PC-9 (cell line): ENCODE results near the gene CNOT10. TPM values are rescaled to one million over a fixed set of nuclear protein-coding genes. Genes with fewer than 3 reads are reported as not detected.

Source experiments
- BruUV-seq: library from RNA; stranded (reverse); fragments of 400-500 nt; replicated peaks from 2 replicates; lab custom pipeline; 2021; lab: Mats Ljungman, UMichigan
- CTCF ChIA-PET: fragments of 300-600 bp; sonication (Branson Sonifier 250); formaldehyde crosslinking; loops from one replicate; lab custom pipeline; 2022; ENCODE audit warnings: antibody characterized with exemption; lab: Charles Lee
- POLR2A ChIA-PET: fragments of 300-600 bp; sonication (Branson Sonifier 250); formaldehyde crosslinking; loops from one replicate; lab custom pipeline; 2022; ENCODE audit warnings: antibody characterized with exemption; ENCODE audit not compliant: unreplicated experiment; lab: Charles Lee
- DNase-seq, 2 experiments: peaks; one replicate each; pipeline versions ENCODE4 v3.0.0 to v3.0.0-alpha.2; 2015 to 2022; ENCODE audit warnings: mixed read lengths in 1 of 2
- H2AFZ ChIP-seq: fragments of 200-600 bp; sonication (generic); 2 replicates; pipeline ENCODE4 v1.8.1; 2017; ENCODE audit warnings: antibody characterized with exemption
- H3F3A ChIP-seq: fragments of 200-600 bp; sonication (generic); 2 replicates; pipeline ENCODE4 v1.8.1; 2017; ENCODE audit warnings: antibody characterized with exemption, mild to moderate bottlenecking, low read depth; ENCODE audit not compliant: insufficient read depth
- H3K27ac ChIP-seq: fragments of 200-600 bp; sonication (generic); 2 replicates; pipeline ENCODE4 v1.6.1; 2016; ENCODE audit warnings: mixed run types
- H3K27me3 ChIP-seq: fragments of 200-600 bp; sonication (generic); 2 replicates; pipeline ENCODE4 v1.6.1; 2016; ENCODE audit warnings: low read depth, mixed run types; ENCODE audit not compliant: insufficient read depth
- H3K36me3 ChIP-seq: fragments of 200-600 bp; sonication (generic); 2 replicates; pipeline ENCODE4 v1.6.1; 2016; ENCODE audit warnings: low read depth, mixed run types
- H3K4me1 ChIP-seq: fragments of 200-600 bp; sonication (generic); replicated peaks from 2 replicates; pipeline ENCODE4 v1.6.1; 2016; ENCODE audit warnings: mixed run types; ENCODE audit not compliant: insufficient read depth
- H3K4me2 ChIP-seq: fragments of 200-600 bp; sonication (generic); 2 replicates; pipeline ENCODE4 v1.6.1; 2017; ENCODE audit warnings: mixed run types
- H3K4me3 ChIP-seq: fragments of 200-600 bp; sonication (generic); 2 replicates; pipeline ENCODE4 v1.6.1; 2016; ENCODE audit warnings: mixed run types
- H3K79me2 ChIP-seq: fragments of 200-600 bp; sonication (generic); 2 replicates; pipeline ENCODE4 v1.6.1; 2017; ENCODE audit warnings: low read depth, mixed run types
- H3K9me2 ChIP-seq: fragments of 200-600 bp; sonication (generic); 2 replicates; pipeline ENCODE4 v1.8.1; 2017; ENCODE audit warnings: mild to moderate bottlenecking; ENCODE audit not compliant: insufficient read depth
- H3K9me3 ChIP-seq: fragments of 200-600 bp; sonication (generic); 2 replicates; pipeline ENCODE4 v1.8.1; 2016; ENCODE audit warnings: low read depth; ENCODE audit not compliant: insufficient read depth
- H4K20me1 ChIP-seq: fragments of 200-600 bp; sonication (generic); 2 replicates; pipeline ENCODE4 v1.8.1; 2017; ENCODE audit not compliant: insufficient read depth
- EZH2 ChIP-seq: fragments of 200-600 bp; sonication (generic); IDR thresholded peaks from 2 replicates; pipeline ENCODE4 v1.8.0; 2017; ENCODE audit warnings: antibody characterized with exemption, low read depth
- intact Hi-C: fragments of 100-400 bp; cut with micrococcal nuclease; formaldehyde crosslinking; loops from one replicate; pipeline ENCODE4 v1.10.0; 2022; ENCODE audit not compliant: unreplicated experiment
- total RNA-seq: library from RNA; stranded (reverse); gene quantifications from 2 replicates; pipeline ENCODE4 v1.2.3, GENCODE V29; 2021
- TF ChIP-seq, protein P1 (sequence below): fragments of 200-600 bp; sonication (generic); conservative IDR thresholded peaks from 2 replicates; pipeline ENCODE4 v1.6.1; 2017; ENCODE audit warnings: mixed run types, antibody characterized with exemption, mild to moderate bottlenecking, moderate library complexity

Gene CNOT10
- total RNA-seq, 1 experiment from 2014 or later: 43.7 TPM

GRCh38 chr3:32709346-32709745 is 24.4 kb downstream of the CNOT10 start:
- POLR2A ChIA-PET: interaction anchor here (0.6 kb wide), 1 partner anchor 17 kb away, joined by 11 read pairs; no protein-coding TSS in a partner anchor
- Histone ChIP-seq H3F3A (no peaks in the 10 kb centered on the region), H3K79me2 (no peaks in the 10 kb centered on the region), H3K4me3 (no peak overlapping the region), H3K9me2 (no peaks in the 10 kb centered on the region), H3K4me2 (no peak overlapping the region), H3K4me1 (no peaks in the 10 kb centered on the region), H4K20me1 (no peaks in the 10 kb centered on the region), H3K27ac (no peak overlapping the region), H3K36me3 (no peaks in the 10 kb centered on the region; the same call in 1 of the 2 replicates), H2AFZ (no peak overlapping the region), H3K9me3 (no peaks in the 10 kb centered on the region), H3K27me3 (no peaks in the 10 kb centered on the region)
- intact Hi-C loops: no loop called here
- BruUV-seq: no TSS peak
- TF ChIP-seq, protein P1, sequence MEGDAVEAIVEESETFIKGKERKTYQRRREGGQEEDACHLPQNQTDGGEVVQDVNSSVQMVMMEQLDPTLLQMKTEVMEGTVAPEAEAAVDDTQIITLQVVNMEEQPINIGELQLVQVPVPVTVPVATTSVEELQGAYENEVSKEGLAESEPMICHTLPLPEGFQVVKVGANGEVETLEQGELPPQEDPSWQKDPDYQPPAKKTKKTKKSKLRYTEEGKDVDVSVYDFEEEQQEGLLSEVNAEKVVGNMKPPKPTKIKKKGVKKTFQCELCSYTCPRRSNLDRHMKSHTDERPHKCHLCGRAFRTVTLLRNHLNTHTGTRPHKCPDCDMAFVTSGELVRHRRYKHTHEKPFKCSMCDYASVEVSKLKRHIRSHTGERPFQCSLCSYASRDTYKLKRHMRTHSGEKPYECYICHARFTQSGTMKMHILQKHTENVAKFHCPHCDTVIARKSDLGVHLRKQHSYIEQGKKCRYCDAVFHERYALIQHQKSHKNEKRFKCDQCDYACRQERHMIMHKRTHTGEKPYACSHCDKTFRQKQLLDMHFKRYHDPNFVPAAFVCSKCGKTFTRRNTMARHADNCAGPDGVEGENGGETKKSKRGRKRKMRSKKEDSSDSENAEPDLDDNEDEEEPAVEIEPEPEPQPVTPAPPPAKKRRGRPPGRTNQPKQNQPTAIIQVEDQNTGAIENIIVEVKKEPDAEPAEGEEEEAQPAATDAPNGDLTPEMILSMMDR: no peak
- TF ChIP-seq EZH2: no peak
- CTCF ChIA-PET: no interaction called here
- DNase-seq: no peak

- H4K20me1 ChIP-seq: no peaks in the 10 kb centered on the region
- POLR2A ChIA-PET: no interaction called here
- intact Hi-C loops: no loop called here
- no peaks in the 10 kb centered on the region for H3F3A ChIP-seq
- no peak overlapping the region for H3K27ac ChIP-seq
- no peak overlapping the region for H3K4me2 ChIP-seq
- no TSS peak for BruUV-seq
- H2AFZ ChIP-seq: no peak overlapping the region
- no peaks in the 10 kb centered on the region; the same call in 1 of the 2 replicates for H3K36me3 ChIP-seq
- no peaks in the 10 kb centered on the region for H3K27me3 ChIP-seq
- H3K4me3 ChIP-seq: no peak overlapping the region
- peak in 1 of 2 experiments; percentile 40 for DNase-seq
- H3K79me2 ChIP-seq: no peaks in the 10 kb centered on the region
- no peaks in the 10 kb centered on the region for H3K9me3 ChIP-seq
- H3K4me1 ChIP-seq: no peaks in the 10 kb centered on the region
- CTCF ChIA-PET: no interaction called here
- H3K9me2 ChIP-seq: no peaks in the 10 kb centered on the region
- no peak for TF ChIP-seq EZH2
- TF ChIP-seq, protein P1: no peak
Measured at GRCh38 chr3:32712506-32713055, 27.6 kb downstream of the CNOT10 start.

GRCh38 chr3:32713181-32713580 is 28.2 kb downstream of the CNOT10 start:
- TF ChIP-seq, protein P1: no peak
- no peak for TF ChIP-seq EZH2
- Histone ChIP-seq H3K4me1 (no peaks in the 10 kb centered on the region), H3K36me3 (no peaks in the 10 kb centered on the region; the same call in 1 of the 2 replicates), H3K4me2 (no peak overlapping the region), H3K9me3 (no peaks in the 10 kb centered on the region), H4K20me1 (no peaks in the 10 kb centered on the region), H3K79me2 (no peaks in the 10 kb centered on the region), H3K27ac (0 out of 2 replicates have a peak overlapping the region, but pooled peaks have one; percentile 19), H3K4me3 (no peak overlapping the region), H2AFZ (no peak overlapping the region), H3K27me3 (no peaks in the 10 kb centered on the region), H3F3A (no peaks in the 10 kb centered on the region), H3K9me2 (no peaks in the 10 kb centered on the region)
- intact Hi-C loops: no loop called here
- no TSS peak for BruUV-seq
- DNase-seq: no peak
- CTCF ChIA-PET: no interaction called here
- POLR2A ChIA-PET: no interaction called here
